Measurements from ENCODE around the gene GJA5. TPM values are rescaled to one million over a fixed set of nuclear protein-coding genes. Genes with fewer than 3 reads are reported as not detected.
A peak's percentile ranks its signal among the peaks of the same experiment; 100 is the strongest.

The GJA5 gene
- total and polyA plus RNA-seq, 2 donors (not counting 3 experiments of a cell fraction or from before 2014, with no cell fraction given), result 0.55 to 5.9 TPM

GRCh38 chr1:147781056-147781471, 20.7 kb upstream of the GJA5 start:
- Histone ChIP-seq H3K4me1 (ENCODE audit: control insufficient read depth, extremely low read depth, insufficient read depth, low read length) (peaks cover 19% of the 10 kb centered on the region), H3K4me3 (replicated peaks in 1 of 3; ENCODE audit: insufficient read depth in 1 of 3, low read depth in 1 of 3, low read length in 3 of 3) (no peak overlapping the region), H3K36me3 (ENCODE audit: control insufficient read depth in 2 of 2, extremely low read depth in 1 of 2, insufficient read depth in 2 of 2, low read length in 2 of 2) (no peaks in the 10 kb centered on the region), H4K20me1 (replicated peaks; ENCODE audit: control insufficient read depth, extremely low read depth, insufficient read depth, low read length) (no peaks in the 10 kb centered on the region), H3K9me3 (replicated peaks; ENCODE audit: control insufficient read depth, insufficient read depth, low read length) (no peaks in the 10 kb centered on the region), H3K27ac (ENCODE audit: insufficient read depth, low read depth, low read length) (peak overlapping the region; percentile 57), H3K79me2 (ENCODE audit: control insufficient read depth, insufficient read depth, low read length) (no peaks in the 10 kb centered on the region), H3K9me1 (replicated peaks; ENCODE audit: control insufficient read depth, extremely low read depth, insufficient read depth, low read length) (no peaks in the 10 kb centered on the region), H2AFZ (ENCODE audit: low read depth, low read length) (no peak overlapping the region), H3K9ac (replicated peaks; ENCODE audit: extremely low read depth, insufficient read depth, low read length) (peak overlapping the region; percentile 18), H3K4me2 (ENCODE audit: insufficient read depth, low read length) (peak overlapping the region; percentile 74), H3K27me3 (ENCODE audit: control insufficient read depth in 2 of 2, insufficient read depth in 2 of 2, low read length in 2 of 2) (peaks cover 13 to 19% of the 10 kb centered on the region in 2 experiments)
- CTCF ChIA-PET, result interaction anchor here (0.7 to 3.7 kb wide), 12 partner anchors 10 to 507 kb away, joined by 3 to 29 read pairs (median 4); no protein-coding TSS in a partner anchor
- FAIRE-seq (peak; percentile 99), DNase-seq (ENCODE audit: low read depth, low spot score) (peak; percentile 94)
- TF ChIP-seq MAX (IDR thresholded peaks at IDR 0.05; ENCODE audit: insufficient read depth, insufficient read length) (no peak), POLR2AphosphoS5 (IDR thresholded peaks at IDR 0.05; ENCODE audit: insufficient read depth, low read depth, low read length) (peak; percentile 92), JUN (IDR thresholded peaks at IDR 0.05; ENCODE audit: borderline replicate concordance, insufficient read depth, insufficient read length, low read depth) (peak; percentile 81), POLR2A (IDR thresholded peaks at IDR 0.05; ENCODE audit: low read depth, low read length) (no peak), CTCF (IDR thresholded peaks at IDR 0.05; ENCODE audit: extremely low read depth in 1 of 2, insufficient read depth in 1 of 2, low read depth in 1 of 2, low read length in 2 of 2) (no peak), GATA2 (IDR thresholded peaks at IDR 0.05; ENCODE audit: insufficient read depth, insufficient read length, low read depth, low read length) (peak; percentile 86), EZH2 (IDR thresholded peaks at IDR 0.05; ENCODE audit: borderline replicate concordance, low read depth, low read length, severe bottlenecking) (peak; percentile 60), MYC (IDR thresholded peaks at IDR 0.05; ENCODE audit: low read depth, low read length) (no peak), FOS (IDR thresholded peaks at IDR 0.05; ENCODE audit: borderline replicate concordance, insufficient read depth, low read length) (peak; percentile 93)
- dilution Hi-C loops (cut with MboI; ENCODE audit: extremely low pct_ligation_motif_present, low sequenced_read_pairs), result no loop called here
- POLR2A ChIA-PET, result interaction anchor here (0.6 to 1.4 kb wide), 2 partner anchors 14 to 258 kb away, joined by 3 to 4 read pairs; no protein-coding TSS in a partner anchor
- no TSS peak for BruUV-seq (replicated peaks)
- intact Hi-C loops (cut with micrococcal nuclease), result loop anchor here (1.0 to 2.0 kb wide), 7 partner anchors 14 to 111 kb away; partner anchors contain the start of gene ACP6
